Psoas muscle (tissue), 8 donors: ENCODE measurements around the gene ZNHIT1. TPM values are rescaled to one million over a fixed set of nuclear protein-coding genes. Genes with fewer than 3 reads are reported as not detected.

ENCODE experiments used
- ATAC-seq, 4 donors: fragments of 200-7000 bp; cut with Tn5 transposase; one replicate each; pipeline ENCODE4 v1.9.1; 2020; ENCODE audit warnings: moderate library complexity in 3 of 4, mild to moderate bottlenecking in 2 of 4
- DNase-seq, 2 donors: peaks; one replicate each; pipeline ENCODE4 v3.0.0-alpha.2; 2020
- H3K27ac ChIP-seq: fragments of 200-600 bp; one replicate; pipeline ENCODE4 v1.8.0; 2022
- H3K27me3 ChIP-seq, 3 donors: fragments of 200-600 bp in 1 of 3; one replicate each; pipeline versions ENCODE4 v1.6.1 to v1.8.0; 2013 to 2022; ENCODE audit warnings: low read length in 2 of 3, mild to moderate bottlenecking in 2 of 3, moderate library complexity in 1 of 3; ENCODE audit not compliant: insufficient read depth in 3 of 3
- H3K36me3 ChIP-seq, 2 donors: fragments of 200-600 bp in 1 of 2; one replicate each; pipeline versions ENCODE4 v1.6.1 to v1.8.0; 2013 to 2022; ENCODE audit warnings: low read depth in 1 of 2, mild to moderate bottlenecking in 1 of 2, moderate library complexity in 1 of 2; ENCODE audit not compliant: insufficient read depth in 1 of 2
- H3K4me1 ChIP-seq: fragments of 200-600 bp; one replicate; pipeline ENCODE4 v1.8.0; 2022
- H3K4me3 ChIP-seq: fragments of 200-600 bp; one replicate; pipeline ENCODE4 v1.8.0; 2022; ENCODE audit warnings: mild to moderate bottlenecking
- H3K9me3 ChIP-seq: fragments of 200-600 bp; one replicate; pipeline ENCODE4 v1.8.0; 2022
- CTCF ChIP-seq: fragments of 200-600 bp; IDR thresholded peaks from one replicate; pipeline ENCODE4 v1.8.0; 2022; ENCODE audit warnings: antibody characterized with exemption
- WGBS, 3 donors: extraction: QIAGEN DNeasy Blood & Tissue Kit; methylation state at CpG; one replicate each; pipeline versions ENCODE4 v1.1.6 to v1.1.7; 2013; 5-methylcytosine and 5-hydroxymethylcytosine counted together
- intact Hi-C, 2 donors: fragments of 100-400 bp; cut with DNase I; formaldehyde crosslinking; loops; one replicate each; pipeline versions ENCODE4 v1.11.0 to v1.14.2; 2022
- polyA plus RNA-seq, 3 donors: library from polyadenylated mRNA; stranded (reverse); fragments of 200-250 nt; gene quantifications; one replicate each; pipeline ENCODE4 v1.2.3, GENCODE V29; 2013
- total RNA-seq, 4 donors: library from RNA; stranded (reverse); fragmentation: NEBNext Ultra II Directional in 2 of 4; extraction: Animal tissue kit (Norgen Biotek cat#: 25700) in 2 of 4; gene quantifications; one replicate each; pipeline versions ENCODE4 v1.2.1 to v1.2.4, GENCODE V29; 2021 to 2023
- donor health status: healthy with polysubstance abuse.
- donor health status: DM: no; HTN: no; CAD: no; lungs with moderate emphysema.
- donor health status: Bipolar disorder and iron deficiency.
- donor health status: healthy.
- donor health status: DM: yes; HTN: yes; CAD: no.
- donor health status: DM: no; HTN: no; CAD: no.
- donor health status: DM: no; HTN: no; CAD: no.
- donor health status: DM: yes; HTN: yes; CAD: no.

ZNHIT1 gene
- total and polyA plus RNA-seq, 7 donors = 40.8 to 89.5 (median 58.1) TPM

DNA sequence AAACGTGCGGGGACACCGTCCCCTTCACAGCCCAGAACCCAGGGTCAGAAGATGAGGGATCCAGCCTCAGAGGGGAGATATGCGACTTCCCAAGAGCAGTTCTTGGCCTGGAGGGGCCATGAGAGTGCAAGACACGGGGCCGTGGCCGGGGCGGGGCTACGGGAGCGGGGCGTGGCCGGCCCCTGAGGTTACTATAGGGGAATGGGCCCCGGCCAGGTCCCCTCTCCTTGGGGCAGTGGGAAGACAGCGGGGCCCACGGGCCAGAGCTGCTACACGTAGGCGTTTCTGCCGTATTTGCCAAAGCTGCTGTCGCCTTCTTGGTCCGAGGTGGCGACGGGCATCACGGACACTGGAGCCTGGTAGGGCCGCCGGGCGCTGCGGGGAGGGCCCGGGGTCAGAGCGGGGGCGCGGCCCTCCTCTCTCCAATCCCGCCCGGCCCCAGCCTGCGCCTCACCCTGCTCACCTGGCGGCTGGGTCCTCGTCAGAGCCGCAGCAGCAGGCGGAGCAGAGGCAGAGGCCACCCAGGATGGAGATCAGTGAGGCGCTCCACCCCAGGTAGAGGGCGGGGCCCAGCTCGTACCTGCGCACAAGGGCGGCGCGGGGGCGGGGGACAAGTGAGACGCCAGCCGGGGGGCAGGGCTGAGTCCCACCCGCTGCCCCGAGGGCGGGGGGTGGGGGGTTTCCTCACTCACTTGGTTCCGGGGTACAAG, 14.3 kb downstream of the ZNHIT1 start:
- Histone ChIP-seq H3K9me3 (no peaks in the 10 kb centered on the region), H3K27ac (no peak overlapping the region), H3K4me1 (no peaks in the 10 kb centered on the region), H3K27me3 (no peaks in the 10 kb centered on the region), H3K4me3 (peak overlapping the region; percentile 45), H3K36me3 (peaks cover 0 to 14% of the 10 kb centered on the region in 2 donors)
- no peak for TF ChIP-seq CTCF
- intact Hi-C loops = no loop called here
- ATAC-seq = peak in 3 of 4 donors; percentile 18 to 44 (median 34)
- WGBS, 3 donors = 25 to 29% (median 26%) methylated on average over 35 to 52 of the region's 52 CpGs
- no peak for DNase-seq

GRCh38 chr7:101233907-101234547, 16.1 kb downstream of the ZNHIT1 start:
- WGBS, 3 donors = 84 to 88% (median 86%) methylated on average over 18 to 21 of the region's 21 CpGs
- Histone ChIP-seq H3K4me1 (peaks cover 4% of the 10 kb centered on the region), H3K4me3 (no peak overlapping the region), H3K9me3 (no peaks in the 10 kb centered on the region), H3K27ac (no peak overlapping the region), H3K27me3 (no peaks in the 10 kb centered on the region), H3K36me3 (peaks cover 0 to 15% of the 10 kb centered on the region in 2 donors)
- TF ChIP-seq CTCF = no peak
- intact Hi-C loops = no loop called here
- ATAC-seq = no peak
- DNase-seq = no peak

- peaks cover 0 to 21% of the 10 kb centered on the region in 2 donors for H3K36me3 ChIP-seq
- DNase-seq (no peak), ATAC-seq (no peak)
- no peak overlapping the region for H3K27ac ChIP-seq
- intact Hi-C loops = no loop called here
- H3K9me3 ChIP-seq = no peaks in the 10 kb centered on the region
- H3K27me3 ChIP-seq = no peaks in the 10 kb centered on the region
- no peak for TF ChIP-seq CTCF
- 65 to 80% (median 69%) methylated on average over 5 of the region's 5 CpGs for WGBS, 3 donors
- peaks cover 6% of the 10 kb centered on the region for H3K4me1 ChIP-seq
- no peak overlapping the region for H3K4me3 ChIP-seq
Measured at GRCh38 chr7:101234636-101235035, 16.7 kb downstream of the ZNHIT1 start.

DNA sequence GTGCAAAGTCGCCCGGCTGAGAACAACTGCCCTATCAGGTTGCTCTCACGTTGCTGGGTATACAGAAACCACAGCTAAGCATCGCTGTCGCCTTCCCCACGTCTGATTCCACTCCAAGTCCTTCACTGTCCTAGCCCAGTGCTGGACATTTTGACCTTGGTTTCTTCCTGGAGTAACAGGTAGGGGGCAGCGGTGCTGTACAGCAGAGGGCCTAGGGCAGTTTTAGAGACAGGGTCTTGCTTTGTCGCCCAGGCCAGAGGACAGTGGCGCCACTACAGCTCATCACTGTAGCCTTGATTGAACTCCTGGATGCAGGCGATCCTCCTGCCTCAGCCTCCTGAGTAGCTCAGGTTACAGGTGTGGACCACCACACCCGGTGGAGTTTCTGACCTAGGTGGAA, 17.1 kb downstream of the ZNHIT1 start:
- ATAC-seq (no peak), DNase-seq (no peak)
- H3K27me3 ChIP-seq = no peaks in the 10 kb centered on the region
- WGBS, 3 donors = 64 to 66% (median 66%) methylated on average over 11 of the region's 11 CpGs
- intact Hi-C loops = no loop called here
- H3K36me3 ChIP-seq = peaks cover 0 to 25% of the 10 kb centered on the region in 2 donors
- H3K9me3 ChIP-seq = no peaks in the 10 kb centered on the region
- no peak overlapping the region for H3K4me3 ChIP-seq
- peak; percentile 20 for TF ChIP-seq CTCF
- H3K27ac ChIP-seq = no peak overlapping the region
- peaks cover 6% of the 10 kb centered on the region for H3K4me1 ChIP-seq
